ENCODE results near the gene LGI4.

GRCh38 chr19:35099897-35100275 is 35.0 kb downstream of the LGI4 start:
- no peak for TF ChIP-seq CTCF (IDR thresholded peaks at IDR 0.05)
- TF ChIP-seq POLR2A (IDR thresholded peaks at IDR 0.05): no peak
